HG03460 (cell line): ENCODE results near the gene ZNF735.
"Not testable (repeated sequence)": the region's sequence is repeated elsewhere in the genome, so short reads cannot be mapped to it uniquely, and the experiment has no call there.

Experiments
- ATAC-seq: cut with Tn5 transposase; IDR thresholded peaks from one replicate; pipeline ENCODE4 v1.9.1; 2021; ENCODE audit not compliant: unreplicated experiment

Gene ZNF735

GRCh38 chr7:64206903-64207302, at the start of gene ZNF735:
Gene ZNF735, plus strand, starts transcription at chr7:64207203. Its CDS starts 0 bp downstream, at chr7:64207203.
- ATAC-seq, result no peak

GRCh38 chr7:64170974-64171373, 36.0 kb upstream of the ZNF735 start:
- ATAC-seq, result not testable (repeated sequence)

GRCh38 chr7:64174328-64174727, 32.7 kb upstream of the ZNF735 start:
- ATAC-seq, result no peak

GRCh38 chr7:64174941-64175340, 32.1 kb upstream of the ZNF735 start:
- no peak for ATAC-seq

- ATAC-seq, result no peak
Observed at GRCh38 chr7:64180989-64181388, 26.0 kb upstream of the ZNF735 start.

GRCh38 chr7:64181586-64181985, 25.4 kb upstream of the ZNF735 start:
- no peak for ATAC-seq

GRCh38 chr7:64182036-64182790, 24.8 kb upstream of the ZNF735 start:
- no peak for ATAC-seq

- no peak for ATAC-seq
Observed at GRCh38 chr7:64183126-64183742, 23.8 kb upstream of the ZNF735 start.

GRCh38 chr7:64183827-64184372, 23.1 kb upstream of the ZNF735 start:
- no peak for ATAC-seq

GRCh38 chr7:64184376-64184775, 22.6 kb upstream of the ZNF735 start:
- ATAC-seq, result no peak

GRCh38 chr7:64187408-64187807, 19.6 kb upstream of the ZNF735 start:
- no peak for ATAC-seq

- ATAC-seq, result no peak
Observed at GRCh38 chr7:64192148-64192704, 14.8 kb upstream of the ZNF735 start.

GRCh38 chr7:64192775-64193174, 14.2 kb upstream of the ZNF735 start:
- no peak for ATAC-seq

- ATAC-seq, result not testable (repeated sequence)
Observed at GRCh38 chr7:64219710-64220298, 12.8 kb downstream of the ZNF735 start.

GRCh38 chr7:64223366-64223765, 16.4 kb downstream of the ZNF735 start:
- ATAC-seq, result no peak

GRCh38 chr7:64228174-64228573, 21.2 kb downstream of the ZNF735 start, which contains the start of gene ZNF679:
Gene ZNF679, plus strand, starts transcription at chr7:64228474. Its CDS starts 20,644 bp downstream, at chr7:64249118.
- not testable (repeated sequence) for ATAC-seq

- ATAC-seq, result no peak
Observed at GRCh38 chr7:64266341-64266919, 59.4 kb downstream of the ZNF735 start.
